GM18867 (cell line): ENCODE measurements around the gene CNOT1.

Source experiments
- ATAC-seq: cut with Tn5 transposase; IDR thresholded peaks from one replicate; pipeline ENCODE4 v1.9.1; 2021; ENCODE audit warnings: mild to moderate bottlenecking, moderate library complexity; ENCODE audit not compliant: unreplicated experiment

The CNOT1 gene

DNA sequence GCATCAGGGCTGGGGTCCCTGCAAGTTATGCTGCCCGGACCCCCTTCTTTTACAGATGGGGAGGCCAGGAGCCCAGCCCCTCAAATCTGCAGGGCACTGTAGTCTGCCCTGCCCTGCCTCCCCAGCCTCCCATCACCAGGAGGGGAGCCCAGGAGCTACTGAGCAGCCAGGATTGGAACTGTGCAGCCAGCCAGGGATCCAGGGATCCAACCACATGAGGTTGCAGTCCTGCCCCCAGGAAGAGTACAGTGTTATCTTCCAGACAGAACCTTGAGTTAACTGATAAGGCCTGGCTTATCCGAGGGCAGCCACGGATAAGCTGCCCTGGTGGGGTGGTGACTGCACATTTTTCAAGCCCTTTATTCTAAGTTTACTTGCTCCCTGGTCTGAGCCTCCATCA lies 141.1 kb downstream of the CNOT1 start:
- ATAC-seq = no peak

DNA sequence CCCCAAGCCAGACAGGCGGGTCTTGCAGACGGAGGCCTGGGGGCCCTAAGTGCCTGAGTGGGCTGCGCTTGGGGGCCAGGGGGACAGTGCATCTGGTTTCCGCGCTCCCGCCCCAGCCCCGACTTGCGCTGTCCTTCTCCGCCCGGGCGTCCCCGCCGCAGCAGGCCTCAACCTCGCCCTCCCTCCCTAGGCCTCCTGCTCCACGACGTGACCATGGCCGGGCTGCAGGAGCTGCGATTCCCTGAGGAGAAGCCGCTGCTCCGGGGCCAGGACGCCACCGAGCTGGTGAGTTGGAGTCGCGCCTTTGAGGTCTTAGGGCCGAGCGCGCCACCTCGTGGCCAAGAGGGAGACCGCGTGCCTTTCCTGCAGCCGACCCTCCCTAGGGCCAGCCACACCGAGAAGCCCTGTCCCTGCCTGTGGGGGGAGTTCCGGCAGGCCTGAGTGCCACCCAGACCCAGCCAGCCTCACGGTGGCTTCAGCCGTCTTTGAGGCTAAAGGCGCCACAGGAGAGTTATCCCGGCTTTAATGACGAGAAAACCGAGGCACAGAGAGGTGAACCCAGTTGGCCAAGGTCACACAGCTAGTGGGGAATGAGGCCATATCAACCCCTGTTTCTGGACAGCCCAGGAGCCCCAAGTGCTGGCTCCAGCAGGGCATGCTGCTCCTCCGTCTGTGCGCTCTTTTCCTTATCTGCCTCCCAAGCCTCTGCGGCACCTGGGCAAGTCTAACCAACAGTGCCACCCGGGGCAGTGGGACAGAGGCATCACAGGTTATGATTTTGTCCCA lies 141.9 kb downstream of the CNOT1 start:
- ATAC-seq = peak; percentile 80

DNA sequence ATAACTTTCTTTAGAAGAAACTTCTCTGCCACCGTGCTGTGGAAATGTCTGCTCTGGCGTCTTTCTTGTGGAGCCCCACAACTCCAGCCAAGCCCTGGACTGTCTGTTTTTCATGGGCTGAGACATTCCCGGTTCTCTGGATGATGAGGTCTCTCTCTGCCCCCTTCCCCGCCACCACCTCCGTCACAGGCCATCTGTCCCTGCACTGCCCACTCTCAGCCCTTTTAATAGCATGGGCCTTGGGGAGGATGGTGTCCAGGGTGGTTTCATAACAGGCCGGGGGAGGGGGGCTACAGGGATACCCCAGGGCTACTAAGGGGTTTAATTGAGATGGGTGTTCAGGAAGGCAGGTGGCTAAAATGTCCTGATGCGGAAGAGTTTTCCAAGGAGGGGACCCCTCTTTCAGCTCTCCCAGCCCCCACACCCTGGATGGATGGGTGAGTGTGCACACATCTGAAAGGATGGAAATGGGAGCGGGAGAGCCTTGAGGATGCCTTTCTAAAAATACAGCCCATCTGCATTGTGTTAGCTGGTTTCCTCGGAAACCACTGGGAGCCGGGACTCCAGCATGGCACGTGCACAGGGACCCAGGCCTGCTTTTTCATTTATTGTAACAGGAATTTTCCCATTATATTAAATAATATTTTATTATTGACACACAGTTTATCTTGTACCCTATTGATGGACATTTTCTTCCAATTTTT lies 144.3 kb downstream of the CNOT1 start:
- ATAC-seq = no peak

DNA sequence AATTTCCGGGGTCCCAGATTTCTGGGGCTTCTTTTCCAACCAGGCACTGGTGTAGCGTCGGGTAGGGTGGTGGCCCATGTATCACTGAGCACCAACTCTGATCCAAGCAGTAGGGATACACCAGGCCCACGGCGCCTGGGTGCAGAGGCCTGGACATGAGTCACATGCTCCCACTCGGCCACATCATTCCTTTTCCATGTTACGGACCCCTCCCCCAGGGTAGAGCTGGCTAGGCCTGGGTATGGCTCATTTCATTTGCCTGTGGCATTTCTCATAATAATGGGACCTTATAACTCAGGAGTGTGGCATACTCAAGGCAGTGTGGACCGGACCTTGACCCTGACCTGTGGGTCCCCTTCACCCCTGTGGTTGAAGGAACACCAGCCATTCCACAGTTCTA lies 147.7 kb downstream of the CNOT1 start:
- no peak for ATAC-seq

DNA sequence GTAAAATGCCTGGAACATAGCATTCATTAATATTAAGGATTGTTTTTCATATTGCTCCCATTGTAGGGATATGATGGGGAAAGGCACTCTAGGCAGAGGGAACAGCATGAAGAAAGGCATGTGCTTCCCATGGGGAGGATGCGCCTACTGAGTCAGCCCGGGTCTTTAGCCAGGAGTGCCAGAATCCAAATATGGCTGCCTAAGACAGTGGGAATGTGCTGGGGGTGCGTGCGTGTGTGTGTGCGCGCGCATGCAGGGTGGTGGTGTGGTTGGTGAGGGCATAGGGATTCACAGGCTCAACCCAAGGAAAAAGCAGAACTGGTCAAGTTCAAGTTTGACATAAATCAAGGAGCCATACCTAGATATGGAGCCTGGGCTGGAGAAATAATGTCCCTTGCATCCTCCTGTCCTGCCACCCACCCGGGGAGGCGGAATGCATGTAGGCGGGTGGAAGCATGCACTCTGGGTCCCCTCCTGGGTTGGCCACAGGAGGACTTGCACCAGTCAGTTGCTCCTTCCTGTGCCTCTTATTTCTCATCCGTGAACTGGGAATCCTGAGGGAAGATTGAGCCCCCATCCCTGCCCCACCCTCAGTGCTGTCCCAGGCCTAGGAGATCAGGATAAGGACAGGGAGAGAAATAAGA lies 148.3 kb downstream of the CNOT1 start:
- ATAC-seq = no peak

DNA sequence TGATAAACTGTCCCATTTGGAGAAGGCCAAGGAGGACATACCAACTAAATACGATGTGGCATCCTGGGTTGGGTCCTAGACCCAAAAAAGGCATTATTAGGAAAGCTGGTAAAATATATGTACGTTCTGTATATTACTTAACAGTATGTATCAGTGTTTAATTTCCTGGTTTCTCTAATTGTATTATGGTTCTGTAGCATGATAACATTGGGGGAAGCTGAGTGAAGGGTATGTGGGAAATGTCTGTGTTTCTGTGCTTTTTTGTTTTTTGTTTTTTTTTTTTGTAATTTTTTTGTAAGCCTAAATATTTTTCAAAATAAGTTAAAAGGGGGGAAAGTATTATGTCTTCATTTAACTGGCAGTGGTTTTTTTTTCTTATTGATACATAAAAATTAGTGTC lies 151.2 kb downstream of the CNOT1 start:
- no peak for ATAC-seq

DNA sequence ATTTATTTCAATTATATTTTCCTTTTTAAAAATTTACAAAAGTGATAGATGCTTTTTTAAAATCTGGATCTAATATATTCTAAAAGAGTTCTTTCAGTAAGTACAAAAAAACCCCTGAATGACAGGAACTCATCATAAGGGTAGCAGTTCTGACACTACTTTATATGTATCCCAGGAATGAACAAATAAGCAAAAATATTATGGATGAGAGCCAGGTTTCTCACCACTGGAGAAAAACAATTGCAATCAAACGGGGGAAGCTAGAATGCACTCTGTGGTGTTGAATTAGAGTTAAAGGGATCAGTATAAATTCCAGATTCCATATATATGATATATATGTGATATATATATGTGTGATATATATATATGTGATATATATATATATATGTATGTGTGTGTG lies 152.8 kb downstream of the CNOT1 start:
- ATAC-seq = no peak

DNA sequence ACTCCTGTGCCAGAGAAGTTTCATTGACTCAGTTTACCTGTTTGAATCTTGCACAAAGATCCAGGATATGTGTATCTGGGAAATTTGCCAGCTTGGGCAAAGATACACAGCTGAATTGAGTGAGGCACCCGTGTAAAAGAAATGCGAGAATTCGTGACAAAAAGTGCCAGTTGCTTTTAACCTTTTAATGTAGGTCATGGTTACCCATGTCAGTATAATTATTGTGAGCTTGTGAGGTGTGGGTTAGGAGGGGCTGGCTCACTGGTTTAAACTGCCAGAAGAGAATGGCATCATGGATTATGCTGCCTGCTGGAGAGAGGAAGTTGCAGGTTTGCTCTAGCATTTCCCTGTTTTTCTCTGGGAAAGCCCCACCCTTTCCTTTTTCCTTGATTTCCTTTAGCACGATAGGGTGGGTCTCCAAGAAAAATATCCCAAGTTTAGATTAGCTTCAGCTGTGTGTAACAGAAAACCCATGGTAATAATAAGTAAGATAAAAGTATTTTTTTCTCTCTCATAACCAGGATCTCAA lies 154.5 kb downstream of the CNOT1 start:
- ATAC-seq = no peak

DNA sequence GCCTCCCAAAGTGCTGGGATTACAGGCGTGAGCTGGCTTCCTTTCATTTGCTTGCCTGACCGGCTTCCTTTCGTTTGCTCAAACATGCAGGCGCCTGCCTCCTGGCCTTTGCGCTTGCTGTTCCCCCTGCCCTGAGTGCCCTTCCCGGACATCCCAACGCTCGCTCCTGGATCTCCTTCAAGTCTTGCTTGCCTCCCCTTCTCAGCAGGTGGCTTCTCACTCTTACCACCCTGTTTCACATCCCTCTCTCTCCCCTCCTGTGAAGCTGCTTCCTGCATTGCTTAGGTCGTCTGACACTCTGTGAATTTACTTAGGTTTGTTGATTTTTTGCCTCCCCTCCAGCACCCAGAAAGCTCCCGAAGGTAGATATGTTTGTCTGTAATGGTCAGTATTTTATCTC lies 155.3 kb downstream of the CNOT1 start:
- no peak for ATAC-seq

DNA sequence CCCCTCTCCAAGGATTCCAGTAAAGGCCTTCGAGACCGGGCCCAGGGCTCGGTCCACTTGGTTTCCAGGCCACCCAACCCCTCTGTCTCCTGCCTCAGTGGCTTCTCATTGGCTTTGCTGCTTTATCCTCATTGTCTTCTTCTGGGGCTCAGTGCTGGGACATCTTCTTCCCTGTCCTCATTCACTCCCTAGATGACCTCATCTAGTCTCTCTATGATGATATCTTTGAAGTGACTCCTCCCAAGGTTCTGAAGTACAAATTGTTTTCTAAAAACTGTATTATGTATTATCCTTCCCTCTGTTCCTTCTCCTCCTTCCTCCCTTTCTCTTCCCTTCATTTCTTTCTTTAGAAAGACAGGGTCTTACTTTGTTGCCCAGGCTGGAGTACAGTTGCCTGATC lies 156.8 kb downstream of the CNOT1 start:
- no peak for ATAC-seq

DNA sequence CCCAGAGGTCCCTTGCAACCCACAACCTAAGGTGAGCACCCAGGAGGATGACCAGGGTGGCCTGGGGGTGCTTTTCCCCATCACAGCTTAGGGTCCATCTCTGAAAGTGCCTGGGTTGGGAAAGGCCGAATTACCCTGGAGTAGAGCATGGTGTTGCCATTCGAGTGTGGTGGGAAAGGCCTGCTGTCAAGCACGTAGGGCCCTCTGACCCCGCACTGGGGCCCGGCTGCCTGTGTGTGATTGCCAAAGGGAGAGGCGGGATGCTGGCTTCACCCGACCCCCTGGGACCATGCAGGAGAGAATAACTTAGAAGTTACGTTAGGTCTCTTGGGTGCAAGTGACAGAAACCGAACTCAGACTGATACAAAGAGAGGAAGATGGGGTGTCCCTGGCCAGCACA lies 157.4 kb downstream of the CNOT1 start:
- ATAC-seq = no peak

DNA sequence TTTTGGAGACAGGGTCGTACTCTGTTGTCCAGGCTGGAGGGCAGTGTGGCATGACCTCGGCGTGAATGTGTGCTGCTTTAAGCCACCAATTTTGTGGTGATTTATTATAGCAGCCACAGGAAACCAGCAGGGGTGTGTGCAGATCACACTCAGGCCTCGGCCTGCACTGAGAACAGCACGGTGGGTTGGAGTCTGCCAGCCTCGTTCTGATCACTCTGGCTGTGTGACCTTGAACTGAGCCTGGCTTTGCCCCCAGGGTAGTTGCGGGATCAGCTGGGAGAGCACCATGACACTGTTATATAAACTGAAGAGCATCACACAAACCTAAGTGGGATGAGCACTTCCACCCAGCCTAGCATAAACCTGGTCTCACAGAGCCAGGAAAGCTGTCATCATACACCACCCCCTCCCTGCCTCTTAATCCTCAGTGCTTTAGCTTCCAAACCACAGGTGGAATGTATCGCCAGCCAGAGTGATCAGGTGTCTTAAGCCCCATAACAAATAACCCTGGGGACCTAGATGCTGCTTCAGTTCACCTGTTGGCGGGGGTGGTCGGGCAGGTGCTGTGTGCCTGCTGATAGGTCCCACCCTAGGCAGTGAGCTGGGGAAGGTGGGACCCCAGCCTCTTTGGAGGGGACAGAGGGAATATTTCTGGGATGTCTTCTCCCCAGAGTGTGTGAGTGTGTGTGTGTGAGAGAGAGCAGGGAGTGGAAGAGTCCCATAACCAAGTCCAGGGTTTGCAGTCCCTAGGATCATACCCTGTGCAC lies 158.2 kb downstream of the CNOT1 start:
- no peak for ATAC-seq
